HepG2 (cell line): ENCODE measurements around the gene SLC25A25. TPM values are rescaled to one million over a fixed set of nuclear protein-coding genes. Genes with fewer than 3 reads are reported as not detected.

Experiments
- ATF7-NPFF ChIP-seq: sonication (generic); formaldehyde crosslinking; IDR thresholded peaks from 2 replicates; pipeline ENCODE4 v1.8.1; 2023; ENCODE audit warnings: mild to moderate bottlenecking, low read depth, missing genetic modification reagents, moderate library complexity
- BHLHE40 ChIP-seq: IDR thresholded peaks from 2 replicates; pipeline ENCODE4 v1.6.1; 2011; ENCODE audit warnings: low read length, improper control_type of control experiment
- DNMT1 ChIP-seq: sonication (generic); formaldehyde crosslinking; IDR thresholded peaks from 2 replicates; pipeline ENCODE4 v1.5.1; 2020; ENCODE audit warnings: mild to moderate bottlenecking, missing genetic modification reagents
- IRF2 ChIP-seq: IDR thresholded peaks from 2 replicates; pipeline ENCODE4 v1.6.1; 2018; ENCODE audit warnings: missing genetic modification reagents, missing compliant biosample characterization
- KLF13 ChIP-seq: sonication (generic); formaldehyde crosslinking; IDR thresholded peaks from 2 replicates; pipeline ENCODE4 v1.4.0; 2020; ENCODE audit warnings: mild to moderate bottlenecking, missing genetic modification reagents
- MYNN ChIP-seq: sonication (generic); formaldehyde crosslinking; IDR thresholded peaks from 2 replicates; pipeline ENCODE4 v1.4.0; 2020; ENCODE audit warnings: mild to moderate bottlenecking, low read depth, missing genetic modification reagents
- SALL1 ChIP-seq: sonication (generic); formaldehyde crosslinking; IDR thresholded peaks from 2 replicates; pipeline ENCODE4 v1.8.0; 2022; ENCODE audit warnings: mild to moderate bottlenecking, missing genetic modification reagents
- ZKSCAN8 ChIP-seq: IDR thresholded peaks from 2 replicates; pipeline ENCODE4 v1.6.1; 2016; ENCODE audit warnings: borderline replicate concordance, missing genetic modification reagents, missing compliant biosample characterization
- ZMAT3 ChIP-seq: sonication (generic); formaldehyde crosslinking; conservative IDR thresholded peaks from 2 replicates; pipeline ENCODE4 v1.7.0; 2021; ENCODE audit warnings: missing genetic modification reagents
- ZNF773 ChIP-seq: sonication (generic); formaldehyde crosslinking; IDR thresholded peaks from 2 replicates; pipeline ENCODE4 v1.4.0; 2020; ENCODE audit warnings: missing genetic modification reagents, borderline replicate concordance
- ZNF788 ChIP-seq: sonication (generic); formaldehyde crosslinking; IDR thresholded peaks from 2 replicates; pipeline ENCODE4 v1.5.0; 2020; ENCODE audit warnings: mild to moderate bottlenecking, missing genetic modification reagents, borderline replicate concordance
- polyA plus RNA-seq, 8 experiments: library from polyadenylated mRNA; depleted of rRNA in 3 of 8; stranded (reverse) in 7 of 8; unstranded in 1 of 8; fragments of >200 nt; fragmentation: Illumina TruSeq in 4 of 8; extraction: Trizol in 4 of 8; gene quantifications; 2 replicates each; pipeline versions ENCODE4 v1.2.1 to v1.2.3, GENCODE V29; 2011 to 2016; ENCODE audit warnings: low read depth in 4 of 8, missing spikeins in 1 of 8, mixed read lengths in 1 of 8; ENCODE audit not compliant: insufficient read depth in 1 of 8
- total RNA-seq, 5 experiments: library from RNA; depleted of rRNA; stranded (reverse); fragments of >200 nt; fragmentation: Illumina TruSeq; extraction: Trizol; gene quantifications; 2 replicates each; pipeline ENCODE4 v1.2.3, GENCODE V29; 2016; ENCODE audit warnings: low read depth in 1 of 5
- TF ChIP-seq, protein P1 (sequence below): sonication (generic); formaldehyde crosslinking; IDR thresholded peaks from 2 replicates; pipeline ENCODE4 v1.5.1; 2020; ENCODE audit warnings: missing genetic modification reagents, mild to moderate bottlenecking, borderline replicate concordance
- TF ChIP-seq, protein P2 (sequence below): sonication (generic); formaldehyde crosslinking; IDR thresholded peaks from 2 replicates; pipeline ENCODE4 v1.4.0; 2020; ENCODE audit warnings: mild to moderate bottlenecking, missing genetic modification reagents
- TF ChIP-seq, protein P3 (sequence below): sonication (generic); formaldehyde crosslinking; IDR thresholded peaks from 2 replicates; pipeline ENCODE4 v1.8.0; 2022; ENCODE audit warnings: mild to moderate bottlenecking, missing genetic modification reagents; ENCODE audit not compliant: insufficient replicate concordance
- TF ChIP-seq, protein P4 (sequence below): sonication (generic); formaldehyde crosslinking; IDR thresholded peaks from 2 replicates; pipeline ENCODE4 v1.8.0; 2022; ENCODE audit warnings: low read depth, missing genetic modification reagents
- TF ChIP-seq, protein P5 (sequence below): sonication (generic); formaldehyde crosslinking; IDR thresholded peaks from 2 replicates; pipeline ENCODE4 v1.5.1; 2020; ENCODE audit warnings: mild to moderate bottlenecking, missing genetic modification reagents, borderline replicate concordance

Gene SLC25A25
- total and polyA plus RNA-seq, 2 of the 13 experiments (the other 11 are each of a cell fraction or from before 2014, with no cell fraction given): 10.5 to 24.8 TPM

DNA sequence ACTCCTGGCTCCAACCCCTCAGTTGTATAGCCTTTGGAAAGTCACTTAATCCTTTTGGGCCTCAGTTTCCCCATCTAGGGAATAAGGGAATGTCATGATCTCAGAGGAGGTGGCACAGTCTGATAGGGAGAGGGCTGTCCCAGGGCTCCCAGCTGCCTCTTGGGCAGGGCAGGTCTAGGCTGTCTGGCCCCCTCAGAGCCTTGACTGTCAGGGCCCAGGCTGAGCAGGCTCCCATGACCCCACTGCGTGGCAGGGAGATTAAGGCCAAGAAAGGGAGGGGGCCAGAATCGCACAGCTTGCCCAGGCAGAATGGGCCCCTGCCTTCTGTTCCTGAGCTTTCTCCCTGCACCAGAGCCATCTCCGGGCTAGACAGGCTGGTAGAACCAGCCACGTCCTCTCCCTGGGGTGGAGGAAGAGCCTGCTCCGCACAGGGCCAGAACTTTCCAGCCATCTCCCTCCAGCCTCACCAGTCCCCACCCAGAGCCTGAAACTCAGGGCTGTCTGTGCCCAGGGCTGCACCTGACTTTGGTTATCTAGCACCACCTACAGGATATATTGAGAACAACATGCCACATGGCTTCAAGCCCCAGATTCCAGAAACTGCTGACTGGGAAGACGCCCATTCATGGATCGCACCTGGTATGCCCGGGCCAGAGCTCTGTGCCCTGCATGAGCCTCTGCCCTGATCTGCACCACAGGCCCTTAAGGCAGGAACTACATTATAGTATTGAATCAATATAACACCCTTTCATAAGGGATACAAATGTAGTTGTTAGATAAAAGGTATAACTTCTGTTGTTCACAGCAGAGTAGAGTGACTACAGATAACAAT is 33.0 kb upstream of the SLC25A25 start (continued):
- TF ChIP-seq, protein P1, sequence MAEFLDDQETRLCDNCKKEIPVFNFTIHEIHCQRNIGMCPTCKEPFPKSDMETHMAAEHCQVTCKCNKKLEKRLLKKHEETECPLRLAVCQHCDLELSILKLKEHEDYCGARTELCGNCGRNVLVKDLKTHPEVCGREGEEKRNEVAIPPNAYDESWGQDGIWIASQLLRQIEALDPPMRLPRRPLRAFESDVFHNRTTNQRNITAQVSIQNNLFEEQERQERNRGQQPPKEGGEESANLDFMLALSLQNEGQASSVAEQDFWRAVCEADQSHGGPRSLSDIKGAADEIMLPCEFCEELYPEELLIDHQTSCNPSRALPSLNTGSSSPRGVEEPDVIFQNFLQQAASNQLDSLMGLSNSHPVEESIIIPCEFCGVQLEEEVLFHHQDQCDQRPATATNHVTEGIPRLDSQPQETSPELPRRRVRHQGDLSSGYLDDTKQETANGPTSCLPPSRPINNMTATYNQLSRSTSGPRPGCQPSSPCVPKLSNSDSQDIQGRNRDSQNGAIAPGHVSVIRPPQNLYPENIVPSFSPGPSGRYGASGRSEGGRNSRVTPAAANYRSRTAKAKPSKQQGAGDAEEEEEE (CRISPR knock-in tag): peak; percentile 68; the same call in 1 of the 2 replicates
- TF ChIP-seq SALL1 (CRISPR knock-in tag): peak; percentile 58; the same call in 1 of the 2 replicates
- TF ChIP-seq IRF2: peak; percentile 38; the same call in 1 of the 2 replicates
- TF ChIP-seq ATF7-NPFF (CRISPR knock-in tag): 0 out of 2 replicates have a peak, but pooled peaks have one; percentile 40
- no peak; the same call in 1 of the 2 replicates for TF ChIP-seq ZNF788 (CRISPR knock-in tag)
- TF ChIP-seq, protein P2, sequence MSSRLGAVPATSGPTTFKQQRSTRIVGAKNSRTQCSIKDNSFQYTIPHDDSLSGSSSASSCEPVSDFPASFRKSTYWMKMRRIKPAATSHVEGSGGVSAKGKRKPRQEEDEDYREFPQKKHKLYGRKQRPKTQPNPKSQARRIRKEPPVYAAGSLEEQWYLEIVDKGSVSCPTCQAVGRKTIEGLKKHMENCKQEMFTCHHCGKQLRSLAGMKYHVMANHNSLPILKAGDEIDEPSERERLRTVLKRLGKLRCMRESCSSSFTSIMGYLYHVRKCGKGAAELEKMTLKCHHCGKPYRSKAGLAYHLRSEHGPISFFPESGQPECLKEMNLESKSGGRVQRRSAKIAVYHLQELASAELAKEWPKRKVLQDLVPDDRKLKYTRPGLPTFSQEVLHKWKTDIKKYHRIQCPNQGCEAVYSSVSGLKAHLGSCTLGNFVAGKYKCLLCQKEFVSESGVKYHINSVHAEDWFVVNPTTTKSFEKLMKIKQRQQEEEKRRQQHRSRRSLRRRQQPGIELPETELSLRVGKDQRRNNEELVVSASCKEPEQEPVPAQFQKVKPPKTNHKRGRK (CRISPR knock-in tag): no peak
- no peak for TF ChIP-seq BHLHE40
- TF ChIP-seq ZKSCAN8 (CRISPR knock-in tag): no peak
- TF ChIP-seq, protein P3, sequence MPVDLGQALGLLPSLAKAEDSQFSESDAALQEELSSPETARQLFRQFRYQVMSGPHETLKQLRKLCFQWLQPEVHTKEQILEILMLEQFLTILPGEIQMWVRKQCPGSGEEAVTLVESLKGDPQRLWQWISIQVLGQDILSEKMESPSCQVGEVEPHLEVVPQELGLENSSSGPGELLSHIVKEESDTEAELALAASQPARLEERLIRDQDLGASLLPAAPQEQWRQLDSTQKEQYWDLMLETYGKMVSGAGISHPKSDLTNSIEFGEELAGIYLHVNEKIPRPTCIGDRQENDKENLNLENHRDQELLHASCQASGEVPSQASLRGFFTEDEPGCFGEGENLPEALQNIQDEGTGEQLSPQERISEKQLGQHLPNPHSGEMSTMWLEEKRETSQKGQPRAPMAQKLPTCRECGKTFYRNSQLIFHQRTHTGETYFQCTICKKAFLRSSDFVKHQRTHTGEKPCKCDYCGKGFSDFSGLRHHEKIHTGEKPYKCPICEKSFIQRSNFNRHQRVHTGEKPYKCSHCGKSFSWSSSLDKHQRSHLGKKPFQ (CRISPR knock-in tag): no peak
- TF ChIP-seq ZMAT3 (CRISPR knock-in tag): no peak
- TF ChIP-seq KLF13: no peak
- no peak for TF ChIP-seq DNMT1 (CRISPR knock-in tag)
- TF ChIP-seq, protein P4, sequence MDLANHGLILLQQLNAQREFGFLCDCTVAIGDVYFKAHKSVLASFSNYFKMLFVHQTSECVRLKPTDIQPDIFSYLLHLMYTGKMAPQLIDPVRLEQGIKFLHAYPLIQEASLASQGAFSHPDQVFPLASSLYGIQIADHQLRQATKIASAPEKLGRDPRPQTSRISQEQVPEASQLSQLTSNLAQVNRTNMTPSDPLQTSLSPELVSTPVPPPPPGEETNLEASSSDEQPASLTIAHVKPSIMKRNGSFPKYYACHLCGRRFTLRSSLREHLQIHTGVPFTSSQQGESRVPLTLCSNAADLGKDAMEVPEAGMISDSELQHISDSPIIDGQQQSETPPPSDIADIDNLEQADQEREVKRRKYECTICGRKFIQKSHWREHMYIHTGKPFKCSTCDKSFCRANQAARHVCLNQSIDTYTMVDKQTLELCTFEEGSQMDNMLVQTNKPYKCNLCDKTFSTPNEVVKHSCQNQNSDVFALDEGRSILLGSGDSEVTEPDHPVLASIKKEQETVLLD (CRISPR knock-in tag): no peak
- TF ChIP-seq MYNN (CRISPR knock-in tag): no peak
- TF ChIP-seq ZNF773 (CRISPR knock-in tag): no peak
- TF ChIP-seq, protein P5, sequence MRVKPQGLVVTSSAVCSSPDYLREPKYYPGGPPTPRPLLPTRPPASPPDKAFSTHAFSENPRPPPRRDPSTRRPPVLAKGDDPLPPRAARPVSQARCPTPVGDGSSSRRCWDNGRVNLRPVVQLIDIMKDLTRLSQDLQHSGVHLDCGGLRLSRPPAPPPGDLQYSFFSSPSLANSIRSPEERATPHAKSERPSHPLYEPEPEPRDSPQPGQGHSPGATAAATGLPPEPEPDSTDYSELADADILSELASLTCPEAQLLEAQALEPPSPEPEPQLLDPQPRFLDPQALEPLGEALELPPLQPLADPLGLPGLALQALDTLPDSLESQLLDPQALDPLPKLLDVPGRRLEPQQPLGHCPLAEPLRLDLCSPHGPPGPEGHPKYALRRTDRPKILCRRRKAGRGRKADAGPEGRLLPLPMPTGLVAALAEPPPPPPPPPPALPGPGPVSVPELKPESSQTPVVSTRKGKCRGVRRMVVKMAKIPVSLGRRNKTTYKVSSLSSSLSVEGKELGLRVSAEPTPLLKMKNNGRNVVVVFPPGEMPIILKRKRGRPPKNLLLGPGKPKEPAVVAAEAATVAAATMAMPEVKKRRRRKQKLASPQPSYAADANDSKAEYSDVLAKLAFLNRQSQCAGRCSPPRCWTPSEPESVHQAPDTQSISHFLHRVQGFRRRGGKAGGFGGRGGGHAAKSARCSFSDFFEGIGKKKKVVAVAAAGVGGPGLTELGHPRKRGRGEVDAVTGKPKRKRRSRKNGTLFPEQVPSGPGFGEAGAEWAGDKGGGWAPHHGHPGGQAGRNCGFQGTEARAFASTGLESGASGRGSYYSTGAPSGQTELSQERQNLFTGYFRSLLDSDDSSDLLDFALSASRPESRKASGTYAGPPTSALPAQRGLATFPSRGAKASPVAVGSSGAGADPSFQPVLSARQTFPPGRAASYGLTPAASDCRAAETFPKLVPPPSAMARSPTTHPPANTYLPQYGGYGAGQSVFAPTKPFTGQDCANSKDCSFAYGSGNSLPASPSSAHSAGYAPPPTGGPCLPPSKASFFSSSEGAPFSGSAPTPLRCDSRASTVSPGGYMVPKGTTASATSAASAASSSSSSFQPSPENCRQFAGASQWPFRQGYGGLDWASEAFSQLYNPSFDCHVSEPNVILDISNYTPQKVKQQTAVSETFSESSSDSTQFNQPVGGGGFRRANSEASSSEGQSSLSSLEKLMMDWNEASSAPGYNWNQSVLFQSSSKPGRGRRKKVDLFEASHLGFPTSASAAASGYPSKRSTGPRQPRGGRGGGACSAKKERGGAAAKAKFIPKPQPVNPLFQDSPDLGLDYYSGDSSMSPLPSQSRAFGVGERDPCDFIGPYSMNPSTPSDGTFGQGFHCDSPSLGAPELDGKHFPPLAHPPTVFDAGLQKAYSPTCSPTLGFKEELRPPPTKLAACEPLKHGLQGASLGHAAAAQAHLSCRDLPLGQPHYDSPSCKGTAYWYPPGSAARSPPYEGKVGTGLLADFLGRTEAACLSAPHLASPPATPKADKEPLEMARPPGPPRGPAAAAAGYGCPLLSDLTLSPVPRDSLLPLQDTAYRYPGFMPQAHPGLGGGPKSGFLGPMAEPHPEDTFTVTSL: no peak
